ENCODE data around the gene ATP10B.

ATP10B gene

DNA sequence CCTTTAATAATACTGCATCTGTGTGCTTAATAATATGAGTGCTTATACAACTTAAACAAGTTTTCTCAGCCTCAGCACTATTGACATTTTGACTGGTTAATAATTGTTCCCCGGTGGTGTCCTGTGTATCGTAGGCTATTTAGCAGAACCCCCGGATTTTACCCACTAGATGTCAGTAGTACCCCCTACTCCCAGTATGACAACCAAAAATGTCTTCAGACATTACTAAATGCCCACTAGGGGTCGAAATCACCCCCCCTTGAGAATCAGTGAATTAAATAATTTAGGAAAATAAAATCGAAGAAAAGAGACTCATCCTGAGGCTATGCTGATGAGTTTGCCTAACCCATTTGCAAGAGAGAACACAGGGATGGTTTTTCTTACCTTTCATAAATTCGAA lies 166.3 kb downstream of the ATP10B start:
- no peak for DNase-seq (ENCODE audit: low read depth)

DNA sequence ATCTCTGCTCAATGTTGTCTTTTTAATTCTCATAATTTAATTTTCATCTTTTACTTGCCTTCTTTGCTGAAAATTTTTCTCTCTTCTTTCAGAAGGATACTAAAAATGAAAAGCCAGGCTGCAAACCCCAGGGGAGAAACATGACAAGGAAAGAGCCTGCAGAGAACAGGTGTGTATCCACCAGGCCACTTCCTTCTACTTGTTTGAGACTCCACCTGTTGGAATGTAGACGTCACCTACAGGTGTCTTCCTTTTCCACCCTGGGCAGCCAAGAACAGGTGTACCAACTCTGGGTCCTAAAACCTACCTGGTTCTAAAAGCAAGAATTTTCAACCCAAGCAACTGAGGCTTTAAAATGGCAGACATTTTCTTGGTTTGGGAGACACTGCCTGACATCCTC lies 166.8 kb downstream of the ATP10B start:
- no peak for DNase-seq (ENCODE audit: low read depth)

DNA sequence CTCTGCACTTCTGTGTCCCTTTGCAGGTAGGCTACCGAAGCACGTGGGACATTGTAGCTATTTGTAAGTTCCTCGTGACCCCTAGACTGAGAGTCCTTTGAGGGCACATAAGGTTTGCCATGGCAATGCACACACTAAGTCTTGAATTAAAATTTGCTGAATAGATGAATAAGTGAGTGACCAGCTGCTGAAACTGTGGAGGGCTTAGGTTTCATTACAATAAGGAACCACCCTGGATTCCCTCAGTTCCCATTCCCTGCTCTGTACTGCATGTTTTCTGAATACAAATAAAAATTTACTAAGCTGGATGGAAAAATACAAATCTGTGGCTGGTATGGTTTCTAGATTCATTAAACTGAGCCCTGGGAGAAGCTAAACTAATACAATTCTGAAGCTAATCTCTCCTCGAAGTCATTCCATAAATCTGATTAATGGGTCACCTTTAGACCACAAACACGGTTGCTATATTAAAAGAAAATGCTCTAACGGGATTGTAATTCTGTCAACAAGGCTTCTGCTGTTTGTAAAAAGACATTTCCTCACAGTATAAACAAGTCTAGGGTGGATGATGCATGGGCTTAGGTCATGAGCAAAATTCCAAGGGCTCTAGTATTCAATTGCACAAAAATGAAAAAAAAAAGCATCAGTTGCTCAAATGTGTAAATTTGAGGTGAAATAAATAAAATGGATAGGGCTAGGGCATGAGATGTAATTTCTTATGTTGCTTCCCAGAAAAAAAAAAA lies 172.3 kb downstream of the ATP10B start:
- DNase-seq (ENCODE audit: low read depth): no peak

DNA sequence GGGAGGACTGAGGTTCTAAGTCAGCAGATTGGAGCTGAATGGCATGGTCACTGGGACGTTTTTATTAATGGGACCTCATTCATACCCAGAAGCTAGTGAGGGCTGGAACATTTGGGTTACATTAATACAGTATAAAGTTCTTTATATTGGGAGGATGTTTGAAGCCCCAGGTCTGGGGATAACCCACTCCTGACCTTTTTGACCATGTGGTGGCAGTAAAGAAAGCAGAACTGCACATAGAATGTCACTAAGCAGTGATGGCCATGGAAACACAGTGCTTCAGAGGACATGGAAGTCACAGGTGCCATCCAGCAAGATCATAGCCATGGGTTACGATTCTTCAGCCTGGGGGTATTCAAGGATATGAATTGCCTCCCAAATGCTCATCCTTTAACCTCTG lies 176.0 kb downstream of the ATP10B start:
- DNase-seq (ENCODE audit: low read depth): no peak

DNA sequence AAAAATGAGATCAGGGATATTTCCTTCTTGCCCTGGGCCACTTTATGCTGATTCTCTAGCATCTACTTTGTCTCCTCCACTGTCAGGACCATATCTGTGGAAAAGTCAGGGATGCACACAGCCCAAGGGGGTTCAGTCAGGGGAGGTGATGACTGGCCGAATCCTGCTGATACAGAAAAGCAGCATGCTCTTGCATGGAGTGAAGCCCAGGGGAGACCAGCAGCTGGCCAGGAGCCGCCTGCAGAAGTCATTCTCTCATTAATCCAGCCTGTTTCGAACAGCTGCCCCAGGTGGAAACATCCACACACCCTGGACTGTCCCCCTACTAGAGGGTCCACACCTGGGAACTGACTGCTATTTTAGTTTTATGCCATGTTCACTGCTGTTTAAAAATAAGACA lies 177.1 kb downstream of the ATP10B start:
- no peak for DNase-seq (ENCODE audit: low read depth)

DNA sequence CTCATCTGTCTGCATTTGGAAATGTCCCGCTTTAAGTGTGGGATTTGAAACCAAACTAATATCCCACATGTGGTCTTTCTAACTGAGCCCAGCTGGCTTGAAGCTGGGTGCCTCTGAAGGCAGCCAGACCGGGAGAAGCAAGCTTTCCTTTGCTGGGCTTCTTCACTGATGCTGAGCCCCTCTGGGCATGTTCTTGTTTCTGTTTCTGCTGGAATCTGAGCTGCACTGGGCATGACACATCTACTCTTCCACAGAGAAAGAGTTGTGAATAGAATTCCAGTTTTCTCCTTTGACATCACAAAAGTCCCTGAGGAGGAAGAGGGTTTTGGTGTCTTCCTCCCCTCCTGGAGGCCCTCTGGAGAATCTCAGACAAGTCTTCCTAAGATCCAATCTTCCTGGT lies 179.5 kb downstream of the ATP10B start:
- no peak for DNase-seq (ENCODE audit: low read depth)

DNA sequence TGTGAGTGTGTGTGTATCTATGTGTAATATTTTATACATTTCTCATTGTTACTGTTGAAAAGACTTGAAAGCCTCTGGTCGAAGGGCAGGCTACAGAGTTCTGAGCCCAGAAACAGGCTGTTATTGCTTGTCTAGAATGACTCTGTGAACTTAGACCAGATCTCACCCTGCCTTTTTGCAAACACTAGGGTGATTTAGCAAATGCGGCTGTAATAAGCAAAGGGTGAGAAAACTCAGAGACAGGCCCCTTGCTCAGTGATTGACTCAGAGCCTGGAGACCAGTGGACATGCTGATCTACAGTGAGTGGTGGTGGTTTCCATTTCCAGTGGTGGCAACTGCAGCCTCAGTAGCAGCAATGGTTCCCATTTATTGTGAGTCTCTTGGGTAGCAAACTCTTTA lies 183.7 kb downstream of the ATP10B start:
- DNase-seq (ENCODE audit: low read depth): no peak

DNA sequence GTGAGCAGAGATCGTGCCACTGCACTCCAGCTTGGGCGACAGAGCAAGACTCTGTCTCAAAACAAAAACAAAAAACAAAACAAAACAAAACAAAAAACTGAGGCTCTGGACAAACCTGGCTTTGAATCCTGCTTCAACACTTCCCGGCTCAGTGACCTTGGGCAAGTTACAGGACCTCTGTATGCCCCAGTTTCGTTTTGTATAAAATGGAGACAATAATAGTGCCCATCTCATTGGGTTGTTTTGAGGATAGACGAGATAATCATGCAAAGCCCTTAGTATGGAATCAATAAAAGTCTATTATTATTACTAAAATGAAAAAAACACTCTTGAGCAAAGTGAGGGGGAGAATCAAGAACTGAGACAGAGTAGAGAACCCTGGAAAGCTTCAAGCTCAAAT lies 184.9 kb downstream of the ATP10B start:
- no peak for DNase-seq (ENCODE audit: low read depth)

DNA sequence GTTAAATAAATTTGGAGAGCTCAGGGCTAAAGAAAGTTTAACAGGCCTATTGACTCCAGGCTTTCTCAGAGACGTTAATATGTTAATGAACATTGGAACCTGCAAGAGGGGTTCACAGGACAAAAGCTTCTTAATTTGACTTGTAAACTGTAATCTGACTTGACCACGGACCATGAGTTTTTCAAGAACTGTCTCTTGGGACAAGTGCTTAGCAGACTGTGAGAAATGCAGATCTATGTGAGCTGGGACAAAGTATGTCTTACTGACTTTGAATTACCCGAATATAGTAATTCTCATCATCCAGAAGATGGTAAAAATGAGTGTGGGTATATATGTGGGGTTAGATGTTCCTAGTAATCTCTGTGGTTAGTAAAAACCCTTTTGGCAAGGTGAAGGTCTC lies 186.6 kb downstream of the ATP10B start:
- DNase-seq (ENCODE audit: low read depth): no peak

DNA sequence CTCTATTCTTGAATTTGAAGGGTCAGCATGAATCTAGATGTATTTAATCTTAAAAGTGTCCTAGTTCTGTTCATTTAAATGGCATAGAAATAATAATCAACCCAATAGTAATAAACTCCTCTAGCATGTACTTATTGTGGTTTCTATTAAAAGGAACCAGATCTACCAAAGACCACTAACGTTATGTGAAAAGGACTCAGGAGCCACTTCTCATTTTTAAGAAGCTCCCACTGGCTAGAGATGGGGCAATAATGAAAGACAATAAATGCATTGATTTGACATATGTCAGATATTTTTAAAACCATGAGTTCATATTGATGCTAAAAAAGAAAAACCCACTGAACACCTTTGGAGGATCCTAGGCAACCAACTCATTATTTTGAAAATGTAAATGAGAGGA lies 191.9 kb downstream of the ATP10B start:
- DNase-seq (ENCODE audit: low read depth): no peak

DNA sequence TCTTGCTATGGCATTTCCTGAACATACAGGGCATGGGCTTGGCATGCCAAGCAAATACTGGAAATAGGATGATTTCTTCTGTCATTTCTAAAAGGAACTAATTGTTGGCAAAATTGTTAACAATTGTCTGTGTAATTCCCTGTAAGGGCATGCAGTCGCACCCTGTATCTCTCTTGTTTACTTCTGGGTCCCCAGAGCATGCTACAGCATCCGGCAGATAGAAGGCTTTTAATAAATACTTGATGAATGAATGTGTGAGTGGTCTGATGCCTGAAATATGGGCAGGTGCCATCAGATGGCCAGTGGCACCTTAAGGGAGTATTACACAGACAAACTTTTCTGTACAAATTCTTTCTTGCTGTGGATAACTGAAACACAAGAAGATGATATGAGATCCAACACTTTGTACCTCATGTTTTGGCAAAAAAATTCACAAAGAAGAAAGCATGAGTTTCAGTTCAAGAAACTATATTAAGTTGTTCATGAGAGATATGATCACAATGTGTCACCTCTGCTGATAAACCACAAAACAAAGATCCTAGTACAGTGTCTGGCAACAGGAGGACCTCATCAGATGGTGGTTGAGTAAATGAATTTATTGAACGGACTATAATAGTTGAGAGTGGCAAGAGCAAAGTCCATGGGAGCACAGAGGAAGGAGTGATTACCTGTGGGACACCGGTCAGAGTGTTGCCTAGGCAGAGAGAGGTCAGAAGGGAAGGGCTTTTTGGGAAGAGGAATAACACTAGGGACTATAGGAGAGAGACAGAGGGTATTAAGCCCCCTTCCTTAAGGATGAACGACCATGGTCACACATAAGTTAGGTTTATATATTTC lies 194.2 kb downstream of the ATP10B start:
- no peak for DNase-seq (ENCODE audit: low read depth)

DNA sequence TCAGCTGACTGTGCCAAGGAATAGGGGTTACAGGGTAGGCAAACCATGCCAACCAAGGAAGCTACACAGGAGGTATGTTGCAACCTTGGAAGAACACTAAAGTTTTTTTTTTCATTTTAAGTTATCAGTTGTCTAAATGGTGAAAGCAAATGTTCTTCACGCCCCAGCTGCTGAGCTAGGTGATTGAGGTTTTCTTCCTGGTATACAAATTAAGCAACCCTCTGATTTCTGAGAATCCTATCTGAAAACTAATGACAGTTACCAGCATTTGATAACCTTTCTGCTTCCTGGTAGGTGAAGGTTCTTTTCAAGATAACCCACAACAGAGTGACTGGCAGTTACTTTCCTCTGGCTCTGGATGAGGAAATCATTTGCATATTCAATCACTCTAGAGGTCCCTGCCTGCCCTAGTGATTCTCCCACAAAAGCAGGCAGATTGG lies 194.9 kb downstream of the ATP10B start:
- no peak for DNase-seq (ENCODE audit: low read depth)

DNA sequence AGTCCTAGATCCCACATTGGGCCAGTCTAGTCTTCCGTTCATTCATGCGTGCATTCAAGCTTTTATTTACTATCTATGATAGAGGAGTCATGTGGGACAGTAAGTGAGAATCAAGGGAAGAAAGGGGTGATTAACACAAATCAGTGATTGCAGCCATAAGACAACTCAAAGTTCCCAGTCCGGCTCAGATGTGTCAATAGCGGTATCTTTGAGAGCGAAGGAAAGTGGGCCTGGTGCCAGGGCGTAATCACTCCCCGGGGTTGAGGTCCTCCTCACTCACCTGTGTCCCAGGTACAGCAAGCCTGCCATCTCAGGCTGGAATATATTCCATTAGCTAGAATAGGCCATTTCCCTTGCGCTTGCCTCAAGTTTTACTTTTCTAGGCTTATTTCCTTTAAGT lies 196.3 kb downstream of the ATP10B start:
- DNase-seq (ENCODE audit: low read depth): no peak

DNA sequence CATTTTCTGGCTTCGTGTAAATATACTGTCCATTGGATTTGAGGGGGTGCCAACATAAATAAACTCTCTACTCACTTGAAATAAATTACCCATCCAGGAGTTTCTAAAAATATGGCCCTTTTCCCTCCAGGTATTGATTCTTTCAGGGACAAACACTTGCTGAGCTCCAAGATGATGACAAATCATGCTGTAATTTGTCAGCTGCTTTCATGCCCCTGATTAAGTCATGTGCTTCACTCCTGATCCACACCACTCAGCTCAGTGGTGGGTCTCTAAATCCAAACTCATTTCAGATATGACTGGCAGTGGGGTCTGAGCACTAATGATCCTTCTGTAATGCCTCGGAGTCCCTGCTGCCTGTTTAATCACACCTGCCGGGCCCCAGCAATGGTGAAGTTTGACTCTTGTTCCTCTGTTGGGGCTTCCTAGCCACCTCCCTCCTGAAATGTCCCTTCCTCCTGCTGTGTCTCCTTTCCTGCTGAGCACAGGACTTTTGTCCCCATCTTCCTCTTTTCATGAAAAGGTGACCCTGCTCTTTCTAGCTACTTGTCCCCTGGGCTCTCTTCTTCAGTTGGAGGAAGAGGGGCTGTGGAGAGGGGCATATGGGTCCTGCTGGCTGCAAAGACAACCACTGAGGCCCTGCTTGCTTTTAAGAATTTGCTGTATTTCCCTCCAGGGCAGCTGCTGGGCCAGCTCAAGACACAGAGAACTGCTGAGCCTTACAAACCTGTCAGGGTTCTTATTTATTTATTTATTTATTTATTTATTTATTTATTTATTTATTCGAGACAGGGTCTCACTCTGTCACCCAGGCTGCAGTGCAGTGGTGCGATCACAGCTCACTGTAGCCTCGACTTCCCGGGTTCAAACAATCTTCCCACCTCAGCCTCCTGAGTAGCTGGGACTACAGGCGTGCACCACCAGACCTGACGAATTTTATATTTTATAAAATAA lies 200.0 kb downstream of the ATP10B start:
- DNase-seq (ENCODE audit: low read depth): no peak

DNA sequence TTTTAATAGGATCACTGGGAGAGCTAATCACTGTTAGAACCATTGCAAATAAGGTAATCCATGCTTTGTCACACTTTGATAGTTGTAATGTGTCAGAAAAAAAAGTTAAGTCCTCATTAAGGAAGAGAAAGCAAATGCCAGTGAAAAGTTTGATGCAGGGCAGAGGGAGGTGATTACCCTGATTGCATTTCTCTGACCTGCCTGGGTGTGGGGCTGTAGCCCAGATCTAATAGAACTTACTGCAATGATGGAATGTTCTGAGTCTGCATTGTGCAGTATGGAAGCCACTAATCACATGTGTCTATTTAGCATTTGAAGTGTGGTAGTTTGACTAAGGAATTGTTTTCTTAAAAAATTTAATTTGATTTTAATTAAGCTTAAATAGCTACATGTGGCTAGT lies 202.7 kb downstream of the ATP10B start:
- DNase-seq (ENCODE audit: low read depth): no peak

DNA sequence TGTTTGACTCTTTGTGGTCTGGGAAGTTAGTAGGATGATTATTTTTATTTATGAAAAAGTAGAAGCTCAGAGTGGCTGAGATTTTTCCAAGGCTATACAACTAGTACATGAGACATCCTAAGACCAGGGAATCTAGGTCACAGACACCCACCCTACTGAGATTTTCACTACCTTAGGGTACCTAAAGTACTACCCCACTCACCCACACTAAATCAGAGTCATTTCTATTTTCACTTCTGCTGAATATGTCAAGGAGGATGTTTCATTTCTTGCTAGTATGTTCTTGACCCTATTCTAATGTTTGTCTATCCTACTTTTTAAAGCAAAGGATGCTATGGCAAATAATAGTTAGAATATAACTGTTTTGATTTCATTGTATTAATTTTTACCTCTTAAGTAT lies 206.0 kb downstream of the ATP10B start:
- DNase-seq (ENCODE audit: low read depth): no peak

DNA sequence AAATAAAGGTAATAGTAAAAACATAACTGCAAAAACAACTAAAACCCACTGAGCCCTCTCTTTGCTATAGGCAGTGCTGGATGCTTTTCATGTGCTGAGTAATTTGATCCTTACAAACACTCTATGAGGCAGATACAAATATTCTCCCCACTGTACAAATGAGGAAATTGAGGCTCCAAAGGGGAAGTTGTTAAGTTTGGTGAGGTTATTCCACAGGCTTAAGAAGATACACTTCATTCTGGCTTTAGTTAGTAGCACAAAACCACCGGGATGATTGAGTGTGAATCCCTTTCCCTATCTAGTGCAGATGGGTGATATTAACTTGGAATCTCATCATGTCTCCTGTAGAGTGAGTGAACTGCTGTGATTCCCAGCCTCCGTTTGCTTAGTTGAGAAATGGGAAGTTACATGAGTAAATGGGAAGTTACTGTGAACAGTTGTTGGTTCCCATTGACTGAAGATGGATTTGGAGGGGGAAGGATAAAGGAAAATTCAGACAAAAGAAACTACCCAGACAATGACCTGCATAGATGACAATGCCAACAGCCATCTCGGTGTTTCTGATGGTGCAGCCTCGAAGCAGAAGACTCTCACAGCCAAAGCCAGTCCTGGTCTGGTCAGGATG lies 208.3 kb downstream of the ATP10B start:
- no peak for DNase-seq (ENCODE audit: low read depth)

DNA sequence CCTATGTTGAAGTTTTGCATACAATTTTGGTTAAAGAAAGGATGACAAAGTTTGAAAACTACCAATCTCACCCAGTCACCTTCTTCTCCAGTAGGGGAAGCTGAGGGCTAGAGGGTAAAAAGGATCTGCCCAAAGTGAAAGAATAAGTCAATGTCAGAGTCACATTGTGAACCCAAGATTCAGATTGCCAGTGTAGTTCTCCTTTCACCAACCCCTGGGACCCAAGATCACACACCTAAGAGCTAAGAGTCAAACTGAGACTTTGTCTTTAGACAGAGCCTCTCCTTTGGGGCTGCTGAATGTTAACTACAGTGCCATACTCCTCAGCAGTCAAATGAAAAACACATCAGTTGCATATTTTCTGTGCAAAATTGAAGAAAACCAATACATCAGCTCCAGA lies 210.6 kb downstream of the ATP10B start:
- DNase-seq (ENCODE audit: low read depth): no peak

DNA sequence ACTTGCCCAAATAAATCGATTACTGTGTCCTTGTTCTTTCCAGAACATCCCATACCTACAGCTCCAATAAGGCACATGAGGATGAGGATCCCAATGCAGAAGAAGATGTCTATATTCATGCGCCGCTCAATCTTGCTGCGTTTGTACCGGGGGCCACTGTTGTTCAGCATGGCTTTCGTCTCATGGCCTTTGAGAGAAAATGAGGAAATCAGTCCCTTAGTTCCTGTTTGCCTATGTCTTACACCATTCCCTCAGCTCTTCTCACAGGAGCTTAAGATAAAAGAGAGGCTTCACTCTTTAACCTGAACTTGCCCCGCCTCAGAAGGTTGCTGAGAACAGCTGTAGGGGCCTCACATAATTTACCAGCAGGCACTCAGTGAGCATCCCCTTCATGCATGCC lies 211.6 kb downstream of the ATP10B start:
- no peak for DNase-seq (ENCODE audit: low read depth)

DNA sequence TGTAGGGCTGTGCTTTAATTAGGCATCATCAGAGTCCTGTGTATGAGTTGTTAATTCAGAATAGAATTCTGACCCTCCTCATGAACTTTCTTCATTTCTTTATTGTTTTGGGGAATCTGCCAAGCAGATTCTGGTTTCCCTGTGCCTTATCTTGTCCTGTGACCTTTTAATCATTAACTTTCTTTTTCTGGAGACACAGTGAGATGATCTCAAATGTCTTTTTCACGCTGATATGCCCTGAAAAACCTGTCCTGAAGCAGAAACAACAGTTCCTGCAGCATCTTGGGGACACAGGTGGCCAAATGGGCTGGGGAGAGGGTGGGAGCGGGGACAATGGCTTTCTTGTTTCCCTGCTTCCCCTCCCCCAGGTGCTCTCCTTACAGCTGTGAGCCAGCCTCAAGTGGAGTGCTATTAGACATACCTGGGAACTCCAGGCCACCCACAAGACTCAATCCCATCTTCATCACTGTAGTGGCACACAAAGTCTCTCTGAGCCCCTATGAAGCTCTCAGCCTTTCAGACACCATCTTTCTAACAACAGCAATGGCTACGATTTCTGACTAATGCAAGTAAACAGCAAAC lies 213.8 kb downstream of the ATP10B start:
- no peak for DNase-seq (ENCODE audit: low read depth)

DNA sequence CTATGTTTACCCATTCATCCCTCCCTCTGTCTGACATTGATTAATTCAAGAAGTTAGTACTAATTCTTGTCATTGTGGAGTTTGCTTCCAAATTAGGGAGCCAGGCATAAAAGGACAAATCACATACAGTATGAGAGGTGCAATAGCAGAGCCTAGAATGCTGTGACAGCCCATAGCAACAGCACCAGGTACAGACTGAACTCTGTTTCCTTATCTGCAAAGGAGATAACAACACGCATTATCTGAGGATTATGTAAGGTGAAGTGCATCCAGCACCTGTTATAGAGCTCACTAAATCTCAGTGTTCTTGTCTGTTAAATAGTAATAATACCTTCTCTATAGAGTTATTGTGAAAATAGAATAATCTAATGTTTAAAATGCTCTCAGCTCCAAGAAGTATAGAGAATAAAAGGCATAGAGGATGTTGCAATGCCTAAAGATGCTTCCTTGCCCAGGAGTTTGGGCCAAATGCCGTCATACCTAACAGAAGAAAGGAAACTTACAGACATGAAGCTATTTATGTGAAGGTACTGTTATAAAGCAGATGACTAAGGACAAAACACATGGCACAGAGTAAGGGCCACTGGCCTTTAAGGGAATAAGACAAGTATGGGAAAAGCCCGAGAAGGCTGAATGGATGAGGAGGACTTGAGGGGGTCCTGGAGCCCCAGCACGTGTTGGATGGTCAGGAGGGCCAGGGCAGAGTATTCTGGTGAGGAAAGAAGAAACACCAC lies 214.5 kb downstream of the ATP10B start:
- DNase-seq (ENCODE audit: low read depth): no peak

Data from stimulated activated CD8-positive, alpha-beta memory T cell treated with anti-CD3 and anti-CD28 coated beads, Interleukin-12 subunit alpha, Interleukin-12 subunit beta, amount 100 ng/mL, for 1 hour (primary cell).